Cardiac fibroblast (primary cell): ENCODE data around the gene TUBGCP5.
A peak's percentile ranks its signal among the peaks of the same experiment; 100 is the strongest.

Experiments
- DNase-seq, 2 donors: peaks; one replicate each; pipeline versions ENCODE4 v3.0.0 to v3.0.0-alpha.2; 2010; ENCODE audit warnings: low read depth in 2 of 2
- H3K4me3 ChIP-seq, 2 donors: replicated peaks in 1 of 2; 1 replicate in 1 of 2; 2 replicates in 1 of 2; pipeline ENCODE4 v1.5.1; 2011; ENCODE audit warnings: low read depth in 2 of 2, low read length in 2 of 2, mild to moderate bottlenecking in 2 of 2, moderate library complexity in 1 of 2
- CTCF ChIP-seq: IDR thresholded peaks from one replicate; pipeline ENCODE4 v1.5.1; 2011; ENCODE audit warnings: low read depth, mild to moderate bottlenecking, low read length, inconsistent platforms

TUBGCP5 gene

GRCh38 chr15:22967084-22967770, 72.1 kb downstream of the TUBGCP5 start:
- no peak for DNase-seq
- TF ChIP-seq CTCF = no peak
- H3K4me3 ChIP-seq = no peak overlapping the region

GRCh38 chr15:22966321-22967083, 72.9 kb downstream of the TUBGCP5 start:
- no peak for TF ChIP-seq CTCF
- no peak for DNase-seq
- H3K4me3 ChIP-seq = no peak overlapping the region

GRCh38 chr15:22963641-22964040, 75.7 kb downstream of the TUBGCP5 start:
- TF ChIP-seq CTCF = no peak
- H3K4me3 ChIP-seq = no peak overlapping the region
- no peak for DNase-seq

DNA sequence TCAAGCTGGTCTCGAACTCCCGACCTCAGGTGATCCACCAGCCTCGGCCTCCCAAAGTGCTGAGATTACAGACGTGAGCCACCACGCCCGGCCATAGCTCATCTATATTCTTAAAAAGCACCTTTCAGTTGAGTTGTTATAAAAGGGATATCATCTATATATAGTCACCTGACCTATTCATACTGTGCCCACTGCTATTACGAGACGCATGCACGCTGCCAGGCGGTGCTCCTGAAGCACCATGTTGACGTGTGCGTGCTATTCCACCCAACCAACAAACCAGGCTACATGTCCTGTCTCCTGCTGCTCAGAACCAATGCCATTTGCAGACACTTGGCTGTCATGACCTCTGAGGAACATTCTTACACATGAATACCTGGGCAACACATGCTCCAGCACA, 76.8 kb downstream of the TUBGCP5 start:
- no peak for TF ChIP-seq CTCF
- DNase-seq = no peak
- no peak overlapping the region for H3K4me3 ChIP-seq

- no peak overlapping the region for H3K4me3 ChIP-seq
- peak; percentile 32 to 59 for DNase-seq
- TF ChIP-seq CTCF = no peak
Observed at GRCh38 chr15:22961762-22962161, 77.6 kb downstream of the TUBGCP5 start.

GRCh38 chr15:22960556-22960955, 78.8 kb downstream of the TUBGCP5 start:
- H3K4me3 ChIP-seq = no peak overlapping the region
- DNase-seq = no peak
- no peak for TF ChIP-seq CTCF
